Panc1 (cell line): ENCODE results near the gene ZNF823.

Source experiments
- CTCF ChIP-seq: fragments of 450-650 bp; IDR thresholded peaks from 2 replicates; pipeline ENCODE4 v1.5.1; 2017; ENCODE audit warnings: mild to moderate bottlenecking
- POLR2AphosphoS5 ChIP-seq: IDR thresholded peaks from 2 replicates; pipeline ENCODE4 v1.6.1; 2012; ENCODE audit warnings: mild to moderate bottlenecking, low read depth, low read length, moderate library complexity
- SIN3A ChIP-seq: IDR thresholded peaks from 2 replicates; pipeline ENCODE4 v1.6.1; 2012; ENCODE audit warnings: low read depth, mild to moderate bottlenecking, low read length, moderate library complexity, borderline replicate concordance; ENCODE audit not compliant: insufficient read depth
- TCF7L2 ChIP-seq: IDR thresholded peaks from 2 replicates; pipeline ENCODE4 v1.6.1; 2011; ENCODE audit warnings: mild to moderate bottlenecking, low read depth, low read length, inconsistent platforms
- TF ChIP-seq, protein P1 (sequence below), 2 experiments: IDR thresholded peaks; 2 replicates each; pipeline ENCODE4 v1.6.1; 2011 to 2012; ENCODE audit warnings: low read depth in 2 of 2, control low read depth in 1 of 2, low read length in 1 of 2, mild to moderate bottlenecking in 1 of 2, moderate library complexity in 1 of 2; ENCODE audit not compliant: insufficient read depth in 1 of 2

DNA sequence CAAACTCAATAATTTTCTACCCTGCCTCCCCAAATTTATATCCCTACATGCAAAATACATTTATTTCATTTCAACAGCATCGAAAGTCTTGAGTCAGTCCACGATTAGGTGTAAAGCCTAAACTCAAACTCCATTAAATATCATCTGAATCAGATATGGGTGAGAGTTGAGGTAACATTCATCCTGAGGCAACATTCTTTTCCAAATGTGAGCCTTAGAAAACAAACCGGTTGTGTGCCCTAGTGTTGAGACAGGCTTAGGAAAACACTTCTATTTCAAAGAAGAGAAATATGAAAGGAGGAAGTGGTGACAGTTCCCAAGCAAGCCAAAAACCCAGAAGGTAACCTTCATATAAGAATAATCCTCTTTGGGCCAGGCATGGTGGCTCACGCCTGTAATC is 15.9 kb upstream of the ZNF823 start:
- TF ChIP-seq CTCF (no peak), POLR2AphosphoS5 (no peak), TCF7L2 (no peak), SIN3A (no peak)
- TF ChIP-seq, protein P1, sequence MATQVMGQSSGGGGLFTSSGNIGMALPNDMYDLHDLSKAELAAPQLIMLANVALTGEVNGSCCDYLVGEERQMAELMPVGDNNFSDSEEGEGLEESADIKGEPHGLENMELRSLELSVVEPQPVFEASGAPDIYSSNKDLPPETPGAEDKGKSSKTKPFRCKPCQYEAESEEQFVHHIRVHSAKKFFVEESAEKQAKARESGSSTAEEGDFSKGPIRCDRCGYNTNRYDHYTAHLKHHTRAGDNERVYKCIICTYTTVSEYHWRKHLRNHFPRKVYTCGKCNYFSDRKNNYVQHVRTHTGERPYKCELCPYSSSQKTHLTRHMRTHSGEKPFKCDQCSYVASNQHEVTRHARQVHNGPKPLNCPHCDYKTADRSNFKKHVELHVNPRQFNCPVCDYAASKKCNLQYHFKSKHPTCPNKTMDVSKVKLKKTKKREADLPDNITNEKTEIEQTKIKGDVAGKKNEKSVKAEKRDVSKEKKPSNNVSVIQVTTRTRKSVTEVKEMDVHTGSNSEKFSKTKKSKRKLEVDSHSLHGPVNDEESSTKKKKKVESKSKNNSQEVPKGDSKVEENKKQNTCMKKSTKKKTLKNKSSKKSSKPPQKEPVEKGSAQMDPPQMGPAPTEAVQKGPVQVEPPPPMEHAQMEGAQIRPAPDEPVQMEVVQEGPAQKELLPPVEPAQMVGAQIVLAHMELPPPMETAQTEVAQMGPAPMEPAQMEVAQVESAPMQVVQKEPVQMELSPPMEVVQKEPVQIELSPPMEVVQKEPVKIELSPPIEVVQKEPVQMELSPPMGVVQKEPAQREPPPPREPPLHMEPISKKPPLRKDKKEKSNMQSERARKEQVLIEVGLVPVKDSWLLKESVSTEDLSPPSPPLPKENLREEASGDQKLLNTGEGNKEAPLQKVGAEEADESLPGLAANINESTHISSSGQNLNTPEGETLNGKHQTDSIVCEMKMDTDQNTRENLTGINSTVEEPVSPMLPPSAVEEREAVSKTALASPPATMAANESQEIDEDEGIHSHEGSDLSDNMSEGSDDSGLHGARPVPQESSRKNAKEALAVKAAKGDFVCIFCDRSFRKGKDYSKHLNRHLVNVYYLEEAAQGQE (IDR thresholded peaks at IDR 0.05; ENCODE audit: insufficient read depth in 1 of 2, low read depth in 2 of 2, low read length in 1 of 2), result no peak
